ENCODE results near the gene RHBDD3.

The RHBDD3 gene

DNA sequence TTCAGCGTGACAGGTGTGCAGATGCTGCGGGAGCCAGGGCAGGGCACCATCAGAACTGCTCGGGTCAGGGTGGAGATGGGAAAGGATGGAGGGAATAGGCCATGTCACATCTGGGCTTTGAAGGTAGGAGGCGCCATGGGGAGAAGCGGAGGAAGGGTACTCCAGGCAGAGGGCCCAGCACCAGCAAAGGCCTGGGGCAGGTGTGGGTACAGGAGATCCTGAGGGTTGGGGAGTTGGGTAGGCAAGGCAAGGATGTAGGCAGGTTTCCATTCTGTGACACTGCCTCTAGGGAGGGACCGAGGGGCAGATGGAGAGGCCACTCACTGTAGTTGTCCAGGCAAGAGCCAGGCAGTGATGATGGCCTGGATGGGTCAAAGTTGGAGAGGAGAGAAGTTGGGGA, 53.5 kb downstream of the RHBDD3 start:
- TF ChIP-seq, protein P1, sequence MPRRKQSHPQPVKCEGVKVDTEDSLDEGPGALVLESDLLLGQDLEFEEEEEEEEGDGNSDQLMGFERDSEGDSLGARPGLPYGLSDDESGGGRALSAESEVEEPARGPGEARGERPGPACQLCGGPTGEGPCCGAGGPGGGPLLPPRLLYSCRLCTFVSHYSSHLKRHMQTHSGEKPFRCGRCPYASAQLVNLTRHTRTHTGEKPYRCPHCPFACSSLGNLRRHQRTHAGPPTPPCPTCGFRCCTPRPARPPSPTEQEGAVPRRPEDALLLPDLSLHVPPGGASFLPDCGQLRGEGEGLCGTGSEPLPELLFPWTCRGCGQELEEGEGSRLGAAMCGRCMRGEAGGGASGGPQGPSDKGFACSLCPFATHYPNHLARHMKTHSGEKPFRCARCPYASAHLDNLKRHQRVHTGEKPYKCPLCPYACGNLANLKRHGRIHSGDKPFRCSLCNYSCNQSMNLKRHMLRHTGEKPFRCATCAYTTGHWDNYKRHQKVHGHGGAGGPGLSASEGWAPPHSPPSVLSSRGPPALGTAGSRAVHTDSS (tag by site-specific recombination; IDR thresholded peaks at IDR 0.05), result no peak
- TF ChIP-seq ZBTB21 (tag by site-specific recombination; IDR thresholded peaks at IDR 0.05) (no peak), ZNF214 (tag by site-specific recombination; IDR thresholded peaks at IDR 0.05; ENCODE audit: borderline replicate concordance) (no peak), ZNF354C (tag by site-specific recombination; IDR thresholded peaks at IDR 0.05; ENCODE audit: borderline replicate concordance, low read depth) (no peak), ZNF211 (tag by site-specific recombination; IDR thresholded peaks at IDR 0.05; ENCODE audit: low read depth) (no peak), ZNF19 (tag by site-specific recombination; IDR thresholded peaks at IDR 0.05; ENCODE audit: low read depth) (no peak), ZFP41 (tag by site-specific recombination; IDR thresholded peaks at IDR 0.05; ENCODE audit: borderline replicate concordance) (no peak), ZNF248 (tag by site-specific recombination; IDR thresholded peaks at IDR 0.05) (no peak), KLF9 (tag by site-specific recombination; IDR thresholded peaks at IDR 0.05; ENCODE audit: low read depth) (no peak), ZNF133 (tag by site-specific recombination; IDR thresholded peaks at IDR 0.05) (no peak), KLF7 (tag by site-specific recombination; IDR thresholded peaks at IDR 0.05; ENCODE audit: borderline replicate concordance) (no peak)
- TF ChIP-seq, protein P2, sequence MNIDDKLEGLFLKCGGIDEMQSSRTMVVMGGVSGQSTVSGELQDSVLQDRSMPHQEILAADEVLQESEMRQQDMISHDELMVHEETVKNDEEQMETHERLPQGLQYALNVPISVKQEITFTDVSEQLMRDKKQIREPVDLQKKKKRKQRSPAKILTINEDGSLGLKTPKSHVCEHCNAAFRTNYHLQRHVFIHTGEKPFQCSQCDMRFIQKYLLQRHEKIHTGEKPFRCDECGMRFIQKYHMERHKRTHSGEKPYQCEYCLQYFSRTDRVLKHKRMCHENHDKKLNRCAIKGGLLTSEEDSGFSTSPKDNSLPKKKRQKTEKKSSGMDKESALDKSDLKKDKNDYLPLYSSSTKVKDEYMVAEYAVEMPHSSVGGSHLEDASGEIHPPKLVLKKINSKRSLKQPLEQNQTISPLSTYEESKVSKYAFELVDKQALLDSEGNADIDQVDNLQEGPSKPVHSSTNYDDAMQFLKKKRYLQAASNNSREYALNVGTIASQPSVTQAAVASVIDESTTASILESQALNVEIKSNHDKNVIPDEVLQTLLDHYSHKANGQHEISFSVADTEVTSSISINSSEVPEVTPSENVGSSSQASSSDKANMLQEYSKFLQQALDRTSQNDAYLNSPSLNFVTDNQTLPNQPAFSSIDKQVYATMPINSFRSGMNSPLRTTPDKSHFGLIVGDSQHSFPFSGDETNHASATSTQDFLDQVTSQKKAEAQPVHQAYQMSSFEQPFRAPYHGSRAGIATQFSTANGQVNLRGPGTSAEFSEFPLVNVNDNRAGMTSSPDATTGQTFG (tag by site-specific recombination; IDR thresholded peaks at IDR 0.05; ENCODE audit: borderline replicate concordance), result no peak
- TF ChIP-seq, protein P3, sequence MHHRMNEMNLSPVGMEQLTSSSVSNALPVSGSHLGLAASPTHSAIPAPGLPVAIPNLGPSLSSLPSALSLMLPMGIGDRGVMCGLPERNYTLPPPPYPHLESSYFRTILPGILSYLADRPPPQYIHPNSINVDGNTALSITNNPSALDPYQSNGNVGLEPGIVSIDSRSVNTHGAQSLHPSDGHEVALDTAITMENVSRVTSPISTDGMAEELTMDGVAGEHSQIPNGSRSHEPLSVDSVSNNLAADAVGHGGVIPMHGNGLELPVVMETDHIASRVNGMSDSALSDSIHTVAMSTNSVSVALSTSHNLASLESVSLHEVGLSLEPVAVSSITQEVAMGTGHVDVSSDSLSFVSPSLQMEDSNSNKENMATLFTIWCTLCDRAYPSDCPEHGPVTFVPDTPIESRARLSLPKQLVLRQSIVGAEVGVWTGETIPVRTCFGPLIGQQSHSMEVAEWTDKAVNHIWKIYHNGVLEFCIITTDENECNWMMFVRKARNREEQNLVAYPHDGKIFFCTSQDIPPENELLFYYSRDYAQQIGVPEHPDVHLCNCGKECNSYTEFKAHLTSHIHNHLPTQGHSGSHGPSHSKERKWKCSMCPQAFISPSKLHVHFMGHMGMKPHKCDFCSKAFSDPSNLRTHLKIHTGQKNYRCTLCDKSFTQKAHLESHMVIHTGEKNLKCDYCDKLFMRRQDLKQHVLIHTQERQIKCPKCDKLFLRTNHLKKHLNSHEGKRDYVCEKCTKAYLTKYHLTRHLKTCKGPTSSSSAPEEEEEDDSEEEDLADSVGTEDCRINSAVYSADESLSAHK (tag by site-specific recombination; IDR thresholded peaks at IDR 0.05), result no peak
- TF ChIP-seq, protein P4, sequence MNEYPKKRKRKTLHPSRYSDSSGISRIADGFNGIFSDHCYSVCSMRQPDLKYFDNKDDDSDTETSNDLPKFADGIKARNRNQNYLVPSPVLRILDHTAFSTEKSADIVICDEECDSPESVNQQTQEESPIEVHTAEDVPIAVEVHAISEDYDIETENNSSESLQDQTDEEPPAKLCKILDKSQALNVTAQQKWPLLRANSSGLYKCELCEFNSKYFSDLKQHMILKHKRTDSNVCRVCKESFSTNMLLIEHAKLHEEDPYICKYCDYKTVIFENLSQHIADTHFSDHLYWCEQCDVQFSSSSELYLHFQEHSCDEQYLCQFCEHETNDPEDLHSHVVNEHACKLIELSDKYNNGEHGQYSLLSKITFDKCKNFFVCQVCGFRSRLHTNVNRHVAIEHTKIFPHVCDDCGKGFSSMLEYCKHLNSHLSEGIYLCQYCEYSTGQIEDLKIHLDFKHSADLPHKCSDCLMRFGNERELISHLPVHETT (tag by site-specific recombination; IDR thresholded peaks at IDR 0.05), result no peak
- TF ChIP-seq, protein P5, sequence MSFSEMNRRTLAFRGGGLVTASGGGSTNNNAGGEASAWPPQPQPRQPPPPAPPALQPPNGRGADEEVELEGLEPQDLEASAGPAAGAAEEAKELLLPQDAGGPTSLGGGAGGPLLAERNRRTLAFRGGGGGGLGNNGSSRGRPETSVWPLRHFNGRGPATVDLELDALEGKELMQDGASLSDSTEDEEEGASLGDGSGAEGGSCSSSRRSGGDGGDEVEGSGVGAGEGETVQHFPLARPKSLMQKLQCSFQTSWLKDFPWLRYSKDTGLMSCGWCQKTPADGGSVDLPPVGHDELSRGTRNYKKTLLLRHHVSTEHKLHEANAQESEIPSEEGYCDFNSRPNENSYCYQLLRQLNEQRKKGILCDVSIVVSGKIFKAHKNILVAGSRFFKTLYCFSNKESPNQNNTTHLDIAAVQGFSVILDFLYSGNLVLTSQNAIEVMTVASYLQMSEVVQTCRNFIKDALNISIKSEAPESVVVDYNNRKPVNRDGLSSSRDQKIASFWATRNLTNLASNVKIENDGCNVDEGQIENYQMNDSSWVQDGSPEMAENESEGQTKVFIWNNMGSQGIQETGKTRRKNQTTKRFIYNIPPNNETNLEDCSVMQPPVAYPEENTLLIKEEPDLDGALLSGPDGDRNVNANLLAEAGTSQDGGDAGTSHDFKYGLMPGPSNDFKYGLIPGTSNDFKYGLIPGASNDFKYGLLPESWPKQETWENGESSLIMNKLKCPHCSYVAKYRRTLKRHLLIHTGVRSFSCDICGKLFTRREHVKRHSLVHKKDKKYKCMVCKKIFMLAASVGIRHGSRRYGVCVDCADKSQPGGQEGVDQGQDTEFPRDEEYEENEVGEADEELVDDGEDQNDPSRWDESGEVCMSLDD (tag by site-specific recombination; IDR thresholded peaks at IDR 0.05), result no peak
- Histone ChIP-seq H3K4me3 (ENCODE audit: low read depth, low read length) (no peak overlapping the region), H3K36me3 (ENCODE audit: control insufficient read depth in 2 of 2, insufficient read depth in 1 of 2, low read length in 2 of 2) (no peaks in the 10 kb centered on the region), H3K27ac (ENCODE audit: extremely low read depth, low read depth, low read length) (no peak overlapping the region), H3K4me1 (ENCODE audit: control insufficient read depth, insufficient read depth, low read length) (no peaks in the 10 kb centered on the region), H3K9me3 (ENCODE audit: control insufficient read depth, insufficient read depth, low read depth, low read length) (no peaks in the 10 kb centered on the region)
- CTCF ChIA-PET, result no interaction called here
- POLR2A ChIA-PET, result no interaction called here

Measured in HEK293 (cell line).